Thoracic aorta (tissue), 2 donors: Measurements from ENCODE around the gene GAB3. TPM values are rescaled to one million over a fixed set of nuclear protein-coding genes. Genes with fewer than 3 reads are reported as not detected.

Experiments used
- ATAC-seq: fragments of 150-250 bp; one replicate; pipeline ENCODE4 v1.8.0; 2017; ENCODE audit warnings: low read depth; ENCODE audit not compliant: insufficient number of reproducible peaks, low FRiP score
- DNase-seq: peaks from one replicate; pipeline ENCODE4 v3.0.0-alpha.2; 2020; ENCODE audit warnings: low spot score
- H3K27ac ChIP-seq, 2 donors: fragments of 200-600 bp; sonication (generic); 1 replicate in 1 of 2; 2 replicates in 1 of 2; pipeline ENCODE4 v1.5.1; 2016; ENCODE audit warnings: mild to moderate bottlenecking in 2 of 2, moderate library complexity in 2 of 2
- H3K27me3 ChIP-seq: fragments of 200-600 bp; sonication (generic); replicated peaks from 2 replicates; pipeline ENCODE4 v1.6.0; 2016; ENCODE audit warnings: mild to moderate bottlenecking; ENCODE audit not compliant: insufficient read depth
- H3K36me3 ChIP-seq: fragments of 200-600 bp; sonication (generic); one replicate; pipeline ENCODE4 v1.5.1; 2016
- H3K4me1 ChIP-seq, 2 donors: fragments of 200-600 bp; sonication (generic); 1 replicate in 1 of 2; 2 replicates in 1 of 2; pipeline versions ENCODE4 v1.5.1 to v1.6.0; 2016; ENCODE audit warnings: low read depth in 2 of 2, mild to moderate bottlenecking in 1 of 2; ENCODE audit not compliant: control insufficient read depth in 1 of 2
- H3K4me3 ChIP-seq: fragments of 200-600 bp; sonication (generic); 2 replicates; pipeline ENCODE4 v1.5.1; 2016; ENCODE audit warnings: mild to moderate bottlenecking
- H3K9me3 ChIP-seq: fragments of 200-600 bp; sonication (generic); 2 replicates; pipeline ENCODE4 v1.5.1; 2016
- total RNA-seq, 2 donors: library from RNA; depleted of rRNA; stranded (reverse); fragments of >200 nt; gene quantifications; one replicate each; pipeline versions ENCODE4 v1.1.0 to v1.2.3, GENCODE V29; 2016
- TF ChIP-seq, protein P1 (sequence below): fragments of 200-600 bp; sonication (generic); IDR thresholded peaks from one replicate; pipeline ENCODE4 v1.5.1; 2019; ENCODE audit warnings: antibody characterized with exemption

Gene GAB3
- total RNA-seq, 2 donors from 2014 or later: 9.2 to 10.9 TPM

GRCh38 chrX:154719132-154719675 lies 31.7 kb downstream of the GAB3 start:
- TF ChIP-seq, protein P1, sequence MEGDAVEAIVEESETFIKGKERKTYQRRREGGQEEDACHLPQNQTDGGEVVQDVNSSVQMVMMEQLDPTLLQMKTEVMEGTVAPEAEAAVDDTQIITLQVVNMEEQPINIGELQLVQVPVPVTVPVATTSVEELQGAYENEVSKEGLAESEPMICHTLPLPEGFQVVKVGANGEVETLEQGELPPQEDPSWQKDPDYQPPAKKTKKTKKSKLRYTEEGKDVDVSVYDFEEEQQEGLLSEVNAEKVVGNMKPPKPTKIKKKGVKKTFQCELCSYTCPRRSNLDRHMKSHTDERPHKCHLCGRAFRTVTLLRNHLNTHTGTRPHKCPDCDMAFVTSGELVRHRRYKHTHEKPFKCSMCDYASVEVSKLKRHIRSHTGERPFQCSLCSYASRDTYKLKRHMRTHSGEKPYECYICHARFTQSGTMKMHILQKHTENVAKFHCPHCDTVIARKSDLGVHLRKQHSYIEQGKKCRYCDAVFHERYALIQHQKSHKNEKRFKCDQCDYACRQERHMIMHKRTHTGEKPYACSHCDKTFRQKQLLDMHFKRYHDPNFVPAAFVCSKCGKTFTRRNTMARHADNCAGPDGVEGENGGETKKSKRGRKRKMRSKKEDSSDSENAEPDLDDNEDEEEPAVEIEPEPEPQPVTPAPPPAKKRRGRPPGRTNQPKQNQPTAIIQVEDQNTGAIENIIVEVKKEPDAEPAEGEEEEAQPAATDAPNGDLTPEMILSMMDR: no peak
- Histone ChIP-seq H3K9me3 (no peaks in the 10 kb centered on the region), H3K27me3 (no peaks in the 10 kb centered on the region), H3K4me1 (no peaks in the 10 kb centered on the region), H3K27ac (no peak overlapping the region), H3K4me3 (no peak overlapping the region), H3K36me3 (no peaks in the 10 kb centered on the region)
- DNase-seq (no peak), ATAC-seq (no peak)

DNA sequence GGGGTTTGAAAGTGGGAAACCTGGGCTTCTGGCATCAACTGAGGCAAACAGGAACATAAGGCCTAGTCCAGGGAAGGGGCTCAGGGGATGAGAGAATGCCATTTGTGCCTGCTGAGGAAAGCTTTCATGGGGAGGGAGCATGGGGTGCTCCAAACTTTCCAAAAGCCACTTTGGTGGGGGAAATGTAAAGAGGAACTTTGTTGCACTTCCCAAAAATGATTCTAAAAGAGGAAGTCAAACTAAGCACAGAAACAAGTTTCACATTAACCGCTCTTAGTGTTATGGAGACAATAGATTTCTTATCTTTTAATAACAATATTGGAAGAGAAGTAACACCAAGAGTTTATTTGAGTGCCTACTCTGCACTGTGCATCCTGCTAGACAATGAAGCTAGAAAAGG lies 32.3 kb downstream of the GAB3 start:
- H3K36me3 ChIP-seq: no peaks in the 10 kb centered on the region
- no peaks in the 10 kb centered on the region for H3K4me1 ChIP-seq
- TF ChIP-seq, protein P1: no peak
- H3K9me3 ChIP-seq: no peaks in the 10 kb centered on the region
- ATAC-seq (no peak), DNase-seq (no peak)
- no peak overlapping the region for H3K4me3 ChIP-seq
- H3K27me3 ChIP-seq: no peaks in the 10 kb centered on the region
- no peak overlapping the region for H3K27ac ChIP-seq

DNA sequence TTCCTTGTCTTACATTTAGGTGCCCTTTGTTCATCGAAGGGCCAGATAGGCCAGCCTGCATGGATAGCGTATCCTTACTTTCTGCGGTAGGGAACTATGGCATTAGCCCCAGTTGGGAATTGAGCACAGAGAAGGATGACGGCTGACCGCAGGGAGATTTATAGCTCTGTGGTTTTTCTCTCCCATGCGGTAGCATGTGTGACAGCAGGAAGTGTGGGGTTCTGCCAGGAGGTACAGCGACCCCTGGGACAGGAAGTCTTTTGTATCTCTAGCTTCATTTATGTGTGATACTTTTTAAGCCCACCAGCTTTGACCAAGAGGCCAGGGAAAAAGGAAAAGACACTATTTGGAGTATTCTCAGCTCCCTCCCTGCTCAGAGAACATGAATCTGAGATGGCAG lies 33.1 kb downstream of the GAB3 start:
- ATAC-seq: no peak

GRCh38 chrX:154715825-154716224 lies 35.1 kb downstream of the GAB3 start:
- H3K36me3 ChIP-seq: peaks cover 6% of the 10 kb centered on the region
- no peaks in the 10 kb centered on the region for H3K9me3 ChIP-seq
- TF ChIP-seq, protein P1: no peak
- no peak overlapping the region for H3K27ac ChIP-seq
- DNase-seq (no peak), ATAC-seq (no peak)
- no peaks in the 10 kb centered on the region for H3K4me1 ChIP-seq
- no peak overlapping the region for H3K4me3 ChIP-seq
- H3K27me3 ChIP-seq: no peaks in the 10 kb centered on the region

More for the DNA sequence above, 33.1 kb downstream of the GAB3 start:
- Histone ChIP-seq H3K4me3 (no peak overlapping the region), H3K4me1 (no peaks in the 10 kb centered on the region), H3K9me3 (no peaks in the 10 kb centered on the region), H3K27ac (no peak overlapping the region), H3K36me3 (no peaks in the 10 kb centered on the region), H3K27me3 (no peaks in the 10 kb centered on the region)
- TF ChIP-seq, protein P1: no peak
- DNase-seq: no peak

DNA sequence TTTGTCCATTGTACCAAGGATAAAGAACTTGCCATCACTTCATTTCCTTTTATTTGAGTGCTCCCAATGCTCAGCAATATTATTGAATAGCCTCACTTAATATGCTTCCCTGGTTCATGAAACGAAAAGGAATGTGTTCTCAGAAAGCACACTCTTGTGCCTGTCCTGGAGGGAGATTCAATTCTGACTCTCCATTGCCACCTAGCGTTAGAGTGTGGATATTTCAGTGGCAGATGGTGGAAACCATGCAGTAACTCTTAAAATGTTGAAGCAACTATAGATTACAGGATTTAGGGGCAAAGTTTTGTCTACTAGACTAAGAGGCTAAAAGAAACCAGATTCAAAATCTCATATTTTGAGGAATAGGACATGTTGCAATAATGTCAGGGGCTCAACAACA lies 36.0 kb downstream of the GAB3 start:
- Histone ChIP-seq H3K27me3 (no peaks in the 10 kb centered on the region), H3K36me3 (peaks cover 6% of the 10 kb centered on the region), H3K27ac (no peak overlapping the region), H3K4me1 (no peaks in the 10 kb centered on the region), H3K4me3 (no peak overlapping the region), H3K9me3 (no peaks in the 10 kb centered on the region)
- ATAC-seq (no peak), DNase-seq (no peak)
- TF ChIP-seq, protein P1: peak; percentile 65
